Measurements from ENCODE around the gene PTGDS.

Gene PTGDS

GRCh38 chr9:136995772-136996311 lies 18.5 kb downstream of the PTGDS start:
- peak; percentile 35 for ATAC-seq
- no peak for TF ChIP-seq SNAI2 (CRISPR knock-in tag; IDR thresholded peaks at IDR 0.05)
- TF ChIP-seq ARNTL (CRISPR knock-in tag; IDR thresholded peaks at IDR 0.05; ENCODE audit: borderline replicate concordance, low read depth), result no peak
- no peak for TF ChIP-seq TOX (CRISPR knock-in tag; IDR thresholded peaks at IDR 0.05; ENCODE audit: borderline replicate concordance)
- TF ChIP-seq ZC3H10 (CRISPR knock-in tag; IDR thresholded peaks at IDR 0.05), result no peak
- no peak for TF ChIP-seq CSRNP3 (CRISPR knock-in tag; IDR thresholded peaks at IDR 0.05)
- no peak for TF ChIP-seq PPARA (CRISPR knock-in tag; IDR thresholded peaks at IDR 0.05; ENCODE audit: borderline replicate concordance)

- peak; percentile 32 for ATAC-seq
- TF ChIP-seq PPARA (CRISPR knock-in tag; IDR thresholded peaks at IDR 0.05; ENCODE audit: borderline replicate concordance), result no peak
Observed at GRCh38 chr9:136996361-136997292, 19.3 kb downstream of the PTGDS start, which contains the start of gene CLIC3. Gene CLIC3 (minus strand): TSS chr9:136996568. CDS start chr9:136996543, 25 bp downstream.

DNA sequence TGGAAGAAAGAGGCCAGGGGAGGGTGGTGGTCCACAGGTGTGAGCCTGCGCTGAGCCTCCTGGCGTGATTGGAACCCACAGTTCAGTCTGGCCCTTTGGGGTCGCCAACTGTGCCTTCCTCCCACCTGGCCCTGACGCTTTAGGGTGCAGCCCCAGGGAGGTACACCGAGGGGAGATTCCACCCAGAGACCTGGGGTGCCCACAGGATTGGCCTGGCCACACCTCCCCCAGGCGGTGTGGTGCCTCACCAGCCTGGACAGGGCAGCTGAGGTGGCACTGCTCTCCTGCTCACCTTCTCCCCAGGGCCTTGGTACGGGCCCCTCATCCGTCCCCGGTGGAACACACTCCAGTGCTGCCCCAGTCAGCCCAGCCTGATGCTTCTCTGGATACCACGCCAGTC lies 20.1 kb downstream of the PTGDS start:
- ATAC-seq, result no peak
- TF ChIP-seq POU6F1 (CRISPR knock-in tag; IDR thresholded peaks at IDR 0.05; ENCODE audit: borderline replicate concordance, low read depth) (no peak), RARB (CRISPR knock-in tag; IDR thresholded peaks at IDR 0.05) (no peak), ESRRG (CRISPR knock-in tag; IDR thresholded peaks at IDR 0.05) (no peak), SNAI2 (CRISPR knock-in tag; IDR thresholded peaks at IDR 0.05) (no peak), CSDC2 (CRISPR knock-in tag; IDR thresholded peaks at IDR 0.05) (no peak), ZC3H10 (CRISPR knock-in tag; IDR thresholded peaks at IDR 0.05) (no peak), PPARA (CRISPR knock-in tag; IDR thresholded peaks at IDR 0.05; ENCODE audit: borderline replicate concordance) (no peak), BACH2 (CRISPR knock-in tag; IDR thresholded peaks at IDR 0.05; ENCODE audit: borderline replicate concordance) (no peak), GLIS3 (CRISPR knock-in tag; IDR thresholded peaks at IDR 0.05) (no peak), ZNF70 (CRISPR knock-in tag; IDR thresholded peaks at IDR 0.05) (no peak)
- TF ChIP-seq, protein P1, sequence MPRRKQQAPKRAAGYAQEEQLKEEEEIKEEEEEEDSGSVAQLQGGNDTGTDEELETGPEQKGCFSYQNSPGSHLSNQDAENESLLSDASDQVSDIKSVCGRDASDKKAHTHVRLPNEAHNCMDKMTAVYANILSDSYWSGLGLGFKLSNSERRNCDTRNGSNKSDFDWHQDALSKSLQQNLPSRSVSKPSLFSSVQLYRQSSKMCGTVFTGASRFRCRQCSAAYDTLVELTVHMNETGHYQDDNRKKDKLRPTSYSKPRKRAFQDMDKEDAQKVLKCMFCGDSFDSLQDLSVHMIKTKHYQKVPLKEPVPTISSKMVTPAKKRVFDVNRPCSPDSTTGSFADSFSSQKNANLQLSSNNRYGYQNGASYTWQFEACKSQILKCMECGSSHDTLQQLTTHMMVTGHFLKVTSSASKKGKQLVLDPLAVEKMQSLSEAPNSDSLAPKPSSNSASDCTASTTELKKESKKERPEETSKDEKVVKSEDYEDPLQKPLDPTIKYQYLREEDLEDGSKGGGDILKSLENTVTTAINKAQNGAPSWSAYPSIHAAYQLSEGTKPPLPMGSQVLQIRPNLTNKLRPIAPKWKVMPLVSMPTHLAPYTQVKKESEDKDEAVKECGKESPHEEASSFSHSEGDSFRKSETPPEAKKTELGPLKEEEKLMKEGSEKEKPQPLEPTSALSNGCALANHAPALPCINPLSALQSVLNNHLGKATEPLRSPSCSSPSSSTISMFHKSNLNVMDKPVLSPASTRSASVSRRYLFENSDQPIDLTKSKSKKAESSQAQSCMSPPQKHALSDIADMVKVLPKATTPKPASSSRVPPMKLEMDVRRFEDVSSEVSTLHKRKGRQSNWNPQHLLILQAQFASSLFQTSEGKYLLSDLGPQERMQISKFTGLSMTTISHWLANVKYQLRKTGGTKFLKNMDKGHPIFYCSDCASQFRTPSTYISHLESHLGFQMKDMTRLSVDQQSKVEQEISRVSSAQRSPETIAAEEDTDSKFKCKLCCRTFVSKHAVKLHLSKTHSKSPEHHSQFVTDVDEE (CRISPR knock-in tag; IDR thresholded peaks at IDR 0.05), result no peak

- no peak for ATAC-seq
- TF ChIP-seq SNAI2 (CRISPR knock-in tag; IDR thresholded peaks at IDR 0.05) (no peak), ZNF8 (CRISPR knock-in tag; IDR thresholded peaks at IDR 0.05) (no peak), ESRRG (CRISPR knock-in tag; IDR thresholded peaks at IDR 0.05) (no peak), OSR1 (CRISPR knock-in tag; IDR thresholded peaks at IDR 0.05) (no peak)
Observed at GRCh38 chr9:136997830-136998234, 20.5 kb downstream of the PTGDS start.

DNA sequence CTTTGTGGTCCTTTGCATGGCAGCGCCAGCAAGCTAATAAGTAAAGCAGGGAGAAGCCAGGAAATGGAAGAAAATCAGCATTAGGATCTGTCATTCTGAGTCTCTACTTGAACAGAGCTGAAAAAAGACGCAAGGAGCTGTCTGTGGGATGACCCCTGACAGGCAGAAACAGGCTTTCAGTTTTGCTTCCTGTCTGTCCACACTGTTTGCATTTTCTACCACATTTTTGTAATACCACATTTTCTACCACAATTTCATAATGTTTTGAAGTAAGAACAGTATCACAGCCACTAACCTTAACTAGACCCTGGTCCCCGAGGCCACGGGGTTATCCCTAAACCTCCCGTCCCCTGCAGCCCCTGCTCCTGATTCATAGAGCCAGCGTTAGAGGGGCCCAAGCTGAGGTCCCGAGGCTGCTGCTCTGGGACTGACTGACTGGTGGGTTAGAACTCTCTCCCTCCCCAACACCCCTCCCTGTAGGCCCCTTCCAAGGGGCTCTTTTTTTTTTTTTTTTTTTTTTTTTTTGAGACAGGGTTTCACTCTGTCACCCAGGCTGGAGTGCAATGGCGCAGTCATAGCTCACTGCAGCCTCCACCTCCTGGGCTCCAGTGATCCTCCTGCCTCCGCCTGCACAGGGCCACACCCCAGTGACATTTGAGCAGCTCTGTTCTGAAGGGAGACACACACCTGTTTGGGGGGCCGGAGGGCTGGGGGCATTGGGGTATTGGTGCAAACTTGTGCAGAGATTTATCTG lies 23.1 kb downstream of the PTGDS start:
- peak; percentile 4; the same call in 1 of the 3 replicates for ATAC-seq
- TF ChIP-seq TOX (CRISPR knock-in tag; IDR thresholded peaks at IDR 0.05; ENCODE audit: borderline replicate concordance) (no peak), ARNTL (CRISPR knock-in tag; IDR thresholded peaks at IDR 0.05; ENCODE audit: borderline replicate concordance, low read depth) (no peak), ZNF565 (CRISPR knock-in tag; conservative IDR thresholded peaks at IDR 0.05; ENCODE audit: low read depth) (no peak), PPARA (CRISPR knock-in tag; IDR thresholded peaks at IDR 0.05; ENCODE audit: borderline replicate concordance) (no peak), ZNF70 (CRISPR knock-in tag; IDR thresholded peaks at IDR 0.05) (no peak)
- TF ChIP-seq, protein P1 (CRISPR knock-in tag; IDR thresholded peaks at IDR 0.05), result no peak

Measured in SK-N-SH treated with all-trans-retinoic acid at 6 μM for 48 hours (cell line).